NCI-H2196 treated with DMSO at 0.1 percent for 48 hours (cell line): Measurements from ENCODE around the gene CALML5.
A peak's percentile ranks its signal among the peaks of the same experiment; 100 is the strongest.

ENCODE experiments used
- DNase-seq: peaks from one replicate; lab custom pipeline; 2025; ENCODE audit not compliant: unreplicated experiment; lab: John Stamatoyannopoulos, UW

Gene CALML5

GRCh38 chr10:5499493-5500140 is at the start of gene CALML5:
TSS of gene CALML5 (minus strand) at chr10:5499570. CDS start at chr10:5499438, 132 bp downstream.
- DNase-seq, result no peak

DNA sequence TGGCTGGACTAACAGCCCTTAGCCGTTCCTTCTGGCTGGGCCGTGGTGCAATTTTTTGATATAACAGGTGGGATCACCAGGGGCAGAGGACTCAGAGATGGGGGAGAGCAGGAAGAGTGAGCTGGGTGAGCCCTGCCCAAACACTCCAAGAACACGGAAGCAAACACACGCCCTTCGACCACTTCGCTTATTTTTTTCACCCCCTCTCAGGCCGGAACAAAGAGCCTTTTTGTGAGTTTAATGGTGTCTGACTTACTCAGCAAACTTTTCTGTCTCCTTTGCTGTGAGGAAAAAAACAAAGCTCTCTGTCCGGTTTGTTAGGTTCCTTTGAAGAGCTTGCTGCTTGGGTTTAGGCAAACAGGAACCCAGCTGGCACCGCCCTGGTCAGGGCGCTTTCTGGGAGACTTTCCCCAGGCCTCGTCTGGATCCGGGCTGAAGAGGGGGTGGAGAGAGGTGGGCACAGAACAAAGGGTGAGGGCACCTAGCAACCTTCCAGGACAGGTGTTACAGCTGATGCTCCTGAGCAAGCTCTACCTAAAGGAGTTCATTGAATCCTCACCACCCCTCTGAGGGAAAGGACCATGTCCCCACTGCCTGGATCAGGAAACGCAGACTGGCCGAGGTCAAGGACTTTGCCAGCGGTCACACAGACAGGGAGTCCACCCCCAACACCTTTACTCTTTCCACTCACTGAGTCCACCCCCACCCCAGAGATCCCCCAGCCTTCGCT is 48.7 kb upstream of the CALML5 start:
- no peak for DNase-seq

DNA sequence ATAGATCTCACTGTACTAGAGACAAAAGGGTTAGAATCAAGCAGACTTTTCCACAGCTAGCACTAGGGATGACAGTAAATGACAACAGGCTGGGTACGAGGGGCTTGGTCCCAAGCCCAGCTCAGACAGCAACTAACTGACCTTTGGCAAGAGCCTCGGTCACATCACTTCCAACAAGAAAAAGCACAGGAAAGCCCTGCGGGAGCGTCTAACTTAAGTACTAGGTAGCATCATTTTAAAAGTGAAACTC is 48.2 kb upstream of the CALML5 start:
- no peak for DNase-seq

GRCh38 chr10:5546891-5547680 is 47.7 kb upstream of the CALML5 start:
- peak; percentile 39 for DNase-seq

GRCh38 chr10:5545778-5546710 is 46.7 kb upstream of the CALML5 start:
- peak; percentile 34 for DNase-seq

DNA sequence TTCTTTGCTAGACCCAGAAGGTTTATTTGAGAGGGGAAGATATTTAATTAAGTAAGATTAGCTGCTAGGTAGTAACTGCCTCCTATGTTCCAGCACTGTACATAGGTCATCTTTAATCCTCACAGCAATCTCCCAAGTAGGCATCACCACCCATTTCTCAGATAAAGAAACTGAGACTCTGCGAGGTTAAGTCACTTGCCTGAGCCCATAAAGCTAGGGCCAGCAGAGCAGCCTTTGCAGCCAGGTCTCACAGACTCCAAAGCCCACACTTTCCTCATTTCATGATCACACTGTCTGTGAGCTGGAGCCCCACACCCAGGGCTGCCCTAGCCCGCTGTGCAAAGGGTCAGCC is 46.0 kb upstream of the CALML5 start:
- DNase-seq, result no peak

DNA sequence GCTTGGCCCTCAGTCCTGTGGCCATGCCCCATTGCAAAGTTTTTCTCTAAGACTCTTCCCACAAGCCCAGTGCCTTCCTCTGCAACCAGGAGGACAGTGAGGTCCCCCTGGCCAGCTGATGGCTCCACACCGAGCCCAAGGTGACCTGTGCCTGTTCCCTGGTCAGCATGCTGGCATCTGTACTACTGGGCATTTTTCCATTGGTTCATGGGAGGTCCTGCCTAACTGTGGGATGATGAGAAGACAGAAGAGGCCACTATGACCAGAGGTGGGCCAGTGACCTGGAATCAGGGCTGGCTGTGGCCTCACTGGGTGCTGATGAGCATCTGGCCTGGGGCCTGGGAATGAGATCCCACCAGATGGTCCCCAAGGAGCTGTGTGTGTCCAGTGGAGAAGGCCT is 45.6 kb upstream of the CALML5 start:
- no peak for DNase-seq

DNA sequence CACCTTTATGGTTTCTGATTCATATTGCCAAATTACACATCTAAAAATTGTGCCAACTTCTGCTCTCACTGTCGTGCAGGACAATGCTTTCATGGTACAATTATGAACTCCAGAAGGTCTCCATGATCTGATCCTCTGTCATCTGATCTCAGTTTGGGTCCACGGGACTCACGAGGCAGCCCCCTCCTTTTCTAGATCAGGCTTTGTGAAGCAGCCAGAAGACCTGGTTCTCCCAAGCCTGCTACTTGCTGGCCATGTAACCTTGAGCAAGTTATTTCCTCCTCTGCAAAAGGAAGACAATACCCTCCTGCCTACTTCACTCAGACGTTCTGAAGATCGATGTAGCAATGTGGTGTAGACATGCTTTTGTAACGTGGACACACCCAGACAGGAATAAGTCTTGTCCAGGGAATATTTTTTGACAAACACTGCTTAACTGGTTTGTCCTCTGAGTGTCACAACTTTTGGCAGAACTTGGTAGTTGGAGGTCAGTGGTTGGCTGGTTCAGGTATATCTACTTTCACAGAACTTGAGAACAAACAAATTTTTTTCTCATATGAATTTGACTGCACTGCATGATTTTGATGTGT is 44.9 kb upstream of the CALML5 start:
- DNase-seq, result no peak

DNA sequence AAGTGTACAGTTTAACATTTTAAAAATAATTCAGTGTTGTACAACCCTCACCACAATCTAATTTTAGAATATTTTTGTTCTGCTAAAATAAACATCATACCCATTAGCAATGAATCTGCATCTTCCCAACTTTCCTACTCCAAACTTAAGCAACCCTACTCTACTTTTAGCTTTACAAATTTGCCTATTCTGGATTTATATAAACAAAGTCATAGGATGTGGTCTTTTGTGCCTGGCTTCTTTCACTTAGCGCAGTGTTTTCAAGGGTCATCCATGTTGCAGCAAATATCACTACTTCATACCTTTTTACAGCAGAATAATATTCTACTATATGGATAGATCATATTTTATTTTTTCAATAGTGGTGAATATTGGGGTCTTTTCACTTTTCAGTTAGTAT is 44.3 kb upstream of the CALML5 start:
- DNase-seq, result no peak

- no peak for DNase-seq
These were observed 42.7 kb upstream of the CALML5 start for GRCh38 chr10:5542100-5542499.

DNA sequence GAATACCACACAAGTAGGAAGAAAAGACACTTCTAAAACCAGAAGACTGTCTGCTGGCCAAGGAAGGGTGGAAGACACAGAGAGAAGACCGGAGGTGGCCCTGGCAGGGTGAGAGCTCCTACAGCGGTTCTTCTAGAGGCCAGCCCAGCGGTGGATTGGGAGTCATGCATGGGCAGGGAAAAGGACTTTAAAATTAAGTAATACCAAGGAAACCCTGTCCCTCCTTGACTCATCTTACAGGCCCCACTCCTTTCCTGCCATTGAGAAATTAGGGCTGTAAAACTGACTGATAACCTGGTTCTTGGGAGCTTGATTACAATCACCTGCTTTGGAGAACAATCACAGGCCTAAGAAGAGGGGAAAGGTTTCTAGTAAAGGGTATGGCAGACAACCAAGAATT is 41.5 kb upstream of the CALML5 start:
- no peak for DNase-seq

DNA sequence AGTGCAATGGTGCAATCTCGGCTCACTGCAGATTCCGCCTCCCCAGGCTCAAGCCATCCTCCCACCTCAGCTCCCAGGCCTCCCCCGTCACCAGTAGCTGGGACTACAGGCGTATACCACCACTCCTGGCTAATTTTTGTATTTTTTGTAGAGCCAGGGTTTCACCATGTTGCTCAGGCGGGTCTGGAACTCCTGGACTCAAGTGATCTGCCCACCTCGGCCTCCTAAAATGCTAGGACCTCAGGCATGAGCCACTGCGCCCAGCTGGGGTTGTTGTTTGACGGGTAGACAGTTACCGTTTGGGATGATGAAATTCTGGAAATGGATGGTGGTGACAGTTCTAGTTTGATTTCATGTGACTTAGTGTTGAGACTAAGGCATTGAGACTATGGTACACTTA is 40.7 kb upstream of the CALML5 start:
- DNase-seq, result no peak

DNA sequence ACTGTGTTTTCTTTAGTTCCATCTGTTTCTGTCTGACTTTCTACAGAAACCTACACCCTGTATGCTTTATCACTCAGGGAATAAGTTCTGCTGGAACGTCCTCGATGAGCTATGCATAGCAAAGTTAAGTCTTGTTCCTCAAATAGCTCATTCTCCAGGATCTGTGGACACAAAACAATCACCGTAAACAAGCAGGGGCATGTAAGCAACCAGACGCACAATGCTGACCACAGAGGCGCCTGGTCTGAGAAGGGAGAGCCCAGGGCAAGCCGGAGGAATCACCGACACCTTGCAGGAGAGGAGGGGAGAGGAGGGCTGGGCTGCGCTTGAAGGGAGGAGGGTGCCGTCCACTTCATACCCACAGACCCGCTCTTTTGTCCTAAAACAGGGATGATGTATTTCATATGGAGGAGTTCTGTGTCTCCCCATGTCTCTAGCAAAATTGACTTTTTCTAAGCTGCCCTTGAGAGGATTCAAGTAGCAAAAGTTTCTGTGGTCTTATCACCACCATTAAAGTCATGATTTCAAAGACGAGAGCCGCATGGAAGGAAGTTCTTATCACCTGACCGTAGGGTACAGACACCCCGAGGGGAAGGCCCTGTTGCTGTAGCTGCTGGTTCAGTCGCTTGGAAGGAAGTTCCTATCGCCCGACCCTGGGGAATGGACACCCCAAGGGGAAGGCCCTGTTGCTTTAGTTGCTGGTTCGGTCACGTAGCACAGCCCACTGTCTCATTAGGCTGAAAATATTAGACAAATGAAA is 39.7 kb upstream of the CALML5 start:
- DNase-seq, result no peak

- no peak for DNase-seq
These were observed 39.1 kb upstream of the CALML5 start for GRCh38 chr10:5538446-5538845.

GRCh38 chr10:5537684-5538083 is 38.3 kb upstream of the CALML5 start:
- DNase-seq, result no peak

DNA sequence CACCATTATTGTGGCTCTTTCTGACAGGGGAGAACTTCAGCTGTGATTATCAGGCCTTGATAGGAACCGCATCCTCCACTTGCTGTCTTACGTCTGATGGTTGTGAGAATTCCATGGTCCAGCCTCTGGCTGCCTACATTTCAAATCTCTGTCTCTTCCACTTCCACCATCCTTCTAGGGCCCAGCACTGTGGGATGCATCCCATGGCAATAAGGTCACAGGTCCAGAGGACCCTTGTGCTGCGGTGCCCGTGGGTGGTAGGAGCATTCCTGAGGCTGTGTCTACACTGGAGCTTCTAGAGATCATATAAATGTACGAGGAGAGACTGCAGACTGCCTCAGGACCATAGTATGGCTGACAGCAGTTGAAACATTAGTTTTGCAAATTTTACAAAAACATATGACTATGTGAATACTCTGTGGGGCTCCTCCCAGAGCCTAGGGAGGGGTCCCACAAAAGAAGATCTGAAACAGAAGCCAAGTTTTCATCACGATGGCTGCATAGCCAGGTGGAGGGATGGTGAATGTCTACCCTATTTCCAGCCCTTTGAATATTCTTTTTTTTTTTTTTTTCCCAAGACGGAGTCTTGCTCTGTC is 37.2 kb upstream of the CALML5 start:
- no peak for DNase-seq

GRCh38 chr10:5534880-5535856 is 35.8 kb upstream of the CALML5 start:
- no peak for DNase-seq

DNA sequence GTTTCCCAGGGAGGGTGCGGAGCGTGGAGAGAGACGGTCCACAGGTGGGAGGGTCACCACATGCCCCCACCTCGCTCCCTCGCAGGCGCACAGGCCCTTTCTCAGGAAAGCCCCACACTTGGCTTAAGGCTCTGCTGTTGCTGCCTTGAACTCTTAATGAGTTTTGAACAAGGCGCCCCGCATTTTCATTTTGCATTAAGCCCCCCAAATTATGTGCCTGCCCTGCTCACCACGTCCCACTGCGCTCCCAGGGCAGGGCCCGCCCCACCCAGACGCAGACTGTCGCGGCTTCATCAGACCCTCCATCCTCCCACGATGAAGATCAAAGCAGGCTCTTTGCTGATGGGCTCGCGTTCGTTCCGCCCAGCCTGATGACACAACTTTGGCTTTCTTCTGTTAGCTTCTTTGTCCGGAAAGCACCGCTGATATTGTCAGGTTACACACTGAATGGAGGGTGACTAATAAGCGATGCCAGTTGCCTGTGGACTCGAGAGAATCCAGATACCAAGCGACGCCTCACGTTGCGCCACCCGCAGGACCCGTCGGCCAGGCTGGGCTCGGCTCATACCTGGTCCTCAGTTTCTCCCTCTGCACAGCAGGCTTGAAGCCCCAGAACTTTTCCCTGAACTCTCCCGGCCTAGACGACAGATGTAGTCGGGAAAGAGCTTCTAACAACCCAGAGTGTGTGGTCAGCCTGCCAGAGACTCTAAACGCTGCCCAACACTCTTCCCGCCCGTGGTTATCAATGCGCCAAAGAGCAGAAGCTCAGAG is 34.9 kb upstream of the CALML5 start:
- no peak for DNase-seq
